GM20000 (cell line): ENCODE data around the gene ABCD4.

Experiments
- DNase-seq: peaks from one replicate; pipeline ENCODE4 v3.0.0; 2012; ENCODE audit warnings: low spot score
- TF ChIP-seq, protein P1 (sequence below): IDR thresholded peaks from 2 replicates; pipeline ENCODE4 v1.5.1; 2012; ENCODE audit warnings: mild to moderate bottlenecking, control low read depth; ENCODE audit errors: extremely low read depth, missing control alignments

The ABCD4 gene

DNA sequence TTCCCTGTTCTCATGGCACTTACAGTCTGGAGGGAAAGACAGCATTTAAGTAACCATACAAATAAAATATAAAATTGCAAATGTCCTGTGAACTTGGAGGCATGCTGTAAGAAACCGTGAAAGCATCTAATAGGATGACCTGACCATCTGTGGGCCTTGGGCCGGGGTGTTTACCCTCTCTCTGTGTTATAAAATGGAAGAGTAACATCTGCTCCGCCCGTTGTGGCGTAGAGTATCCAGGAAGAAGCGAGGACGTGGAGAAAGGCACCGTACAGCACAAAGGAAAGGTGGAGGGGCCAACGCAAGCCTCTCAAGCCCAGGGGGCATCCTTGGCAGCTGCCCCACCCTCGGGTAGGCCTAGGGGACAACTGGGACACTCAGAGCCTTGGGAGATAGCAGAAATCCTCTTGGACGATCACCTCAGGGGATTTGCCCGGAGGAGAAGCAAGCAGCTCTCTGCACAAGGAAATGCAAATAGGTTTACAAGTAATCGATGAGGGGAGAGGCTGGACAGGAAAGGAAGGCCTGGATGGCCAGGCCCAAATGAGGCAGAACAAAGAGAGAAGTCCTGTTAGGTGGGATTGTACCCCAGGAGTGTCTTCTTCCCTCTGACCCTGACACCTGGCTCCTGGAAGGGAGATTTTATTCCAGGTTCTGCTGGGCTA is 37.3 kb downstream of the ABCD4 start:
- TF ChIP-seq, protein P1, sequence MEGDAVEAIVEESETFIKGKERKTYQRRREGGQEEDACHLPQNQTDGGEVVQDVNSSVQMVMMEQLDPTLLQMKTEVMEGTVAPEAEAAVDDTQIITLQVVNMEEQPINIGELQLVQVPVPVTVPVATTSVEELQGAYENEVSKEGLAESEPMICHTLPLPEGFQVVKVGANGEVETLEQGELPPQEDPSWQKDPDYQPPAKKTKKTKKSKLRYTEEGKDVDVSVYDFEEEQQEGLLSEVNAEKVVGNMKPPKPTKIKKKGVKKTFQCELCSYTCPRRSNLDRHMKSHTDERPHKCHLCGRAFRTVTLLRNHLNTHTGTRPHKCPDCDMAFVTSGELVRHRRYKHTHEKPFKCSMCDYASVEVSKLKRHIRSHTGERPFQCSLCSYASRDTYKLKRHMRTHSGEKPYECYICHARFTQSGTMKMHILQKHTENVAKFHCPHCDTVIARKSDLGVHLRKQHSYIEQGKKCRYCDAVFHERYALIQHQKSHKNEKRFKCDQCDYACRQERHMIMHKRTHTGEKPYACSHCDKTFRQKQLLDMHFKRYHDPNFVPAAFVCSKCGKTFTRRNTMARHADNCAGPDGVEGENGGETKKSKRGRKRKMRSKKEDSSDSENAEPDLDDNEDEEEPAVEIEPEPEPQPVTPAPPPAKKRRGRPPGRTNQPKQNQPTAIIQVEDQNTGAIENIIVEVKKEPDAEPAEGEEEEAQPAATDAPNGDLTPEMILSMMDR = no peak
- DNase-seq = no peak

DNA sequence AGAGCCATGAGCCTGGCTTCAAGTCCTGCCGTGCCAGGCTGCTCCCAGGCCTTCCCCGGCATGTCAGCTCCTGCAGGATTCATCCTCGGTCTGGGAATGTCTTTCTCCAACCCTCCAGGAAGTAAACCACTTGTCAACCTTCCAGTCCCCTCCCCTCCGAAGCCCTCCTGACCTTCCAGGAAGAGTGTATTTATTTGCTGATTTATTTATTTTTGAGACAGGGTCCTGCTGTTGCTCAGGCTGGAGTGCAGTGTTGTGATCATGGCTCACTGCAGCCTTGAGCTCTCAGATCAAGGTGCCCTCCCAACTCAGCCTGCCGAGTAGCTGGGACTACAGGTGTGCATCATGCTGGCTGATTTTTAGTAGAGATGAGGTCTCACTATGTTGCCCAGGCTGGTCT is 38.8 kb downstream of the ABCD4 start:
- TF ChIP-seq, protein P1 = no peak
- DNase-seq = no peak

DNA sequence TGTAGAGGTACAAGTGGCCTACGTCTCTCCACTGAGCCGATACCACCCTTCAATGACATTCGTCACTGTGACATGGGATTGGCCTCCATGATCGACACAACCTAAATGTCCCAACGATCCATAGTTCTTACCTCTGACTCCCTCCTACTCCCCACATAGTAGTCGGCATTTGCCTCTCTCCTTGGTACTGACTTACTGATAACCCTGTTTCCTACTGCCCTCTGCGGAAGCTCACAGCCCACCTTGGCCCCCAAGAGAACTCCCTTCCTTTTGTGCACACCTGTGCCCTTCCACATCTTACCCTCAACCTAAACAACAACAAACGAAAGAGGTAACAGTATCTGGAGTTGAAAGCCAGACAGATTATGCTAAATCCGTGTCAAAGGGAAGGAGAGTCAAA is 39.6 kb downstream of the ABCD4 start:
- TF ChIP-seq, protein P1 = no peak
- DNase-seq = no peak

DNA sequence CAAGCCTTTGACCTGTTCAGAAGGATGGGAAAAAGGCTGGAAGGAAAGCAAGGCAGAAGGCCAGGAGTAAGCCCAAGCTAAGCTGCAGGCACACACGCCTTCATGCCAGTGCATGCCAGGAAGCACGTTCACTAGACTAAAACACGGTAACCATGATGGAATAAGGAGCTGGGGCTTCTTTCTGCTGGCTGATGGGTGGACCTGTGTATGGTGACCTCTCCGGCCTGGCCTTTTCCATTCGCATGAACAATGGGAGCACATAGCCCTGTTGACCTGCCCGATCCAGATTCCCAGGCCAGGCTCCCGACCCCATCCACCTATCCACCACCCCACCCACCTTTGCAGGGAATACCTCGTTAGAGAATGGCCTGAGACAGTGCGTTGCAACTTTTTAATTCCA is 40.7 kb downstream of the ABCD4 start:
- DNase-seq = no peak

DNA sequence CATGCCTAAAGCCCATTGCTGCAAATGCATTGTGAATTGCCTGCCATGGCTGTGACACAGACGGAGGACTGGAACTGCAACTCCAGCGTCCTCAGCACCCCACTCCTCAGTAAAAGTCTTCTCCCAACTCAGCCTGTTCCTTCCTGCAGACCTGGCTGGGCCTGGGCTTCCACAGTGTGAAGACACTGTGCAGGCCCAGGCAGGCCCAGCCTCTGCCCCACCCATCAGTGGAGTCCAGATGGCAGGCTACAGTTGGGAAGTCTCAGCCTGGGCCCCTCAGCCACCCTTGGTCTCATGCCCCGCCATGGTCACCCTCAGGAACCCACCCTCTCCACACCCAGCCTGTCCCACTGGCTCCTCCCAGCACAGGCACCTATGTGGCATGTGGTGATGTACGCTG is 41.4 kb downstream of the ABCD4 start:
- TF ChIP-seq, protein P1 = no peak
- no peak for DNase-seq

More for the DNA sequence above, 40.7 kb downstream of the ABCD4 start:
- TF ChIP-seq, protein P1 = no peak

DNA sequence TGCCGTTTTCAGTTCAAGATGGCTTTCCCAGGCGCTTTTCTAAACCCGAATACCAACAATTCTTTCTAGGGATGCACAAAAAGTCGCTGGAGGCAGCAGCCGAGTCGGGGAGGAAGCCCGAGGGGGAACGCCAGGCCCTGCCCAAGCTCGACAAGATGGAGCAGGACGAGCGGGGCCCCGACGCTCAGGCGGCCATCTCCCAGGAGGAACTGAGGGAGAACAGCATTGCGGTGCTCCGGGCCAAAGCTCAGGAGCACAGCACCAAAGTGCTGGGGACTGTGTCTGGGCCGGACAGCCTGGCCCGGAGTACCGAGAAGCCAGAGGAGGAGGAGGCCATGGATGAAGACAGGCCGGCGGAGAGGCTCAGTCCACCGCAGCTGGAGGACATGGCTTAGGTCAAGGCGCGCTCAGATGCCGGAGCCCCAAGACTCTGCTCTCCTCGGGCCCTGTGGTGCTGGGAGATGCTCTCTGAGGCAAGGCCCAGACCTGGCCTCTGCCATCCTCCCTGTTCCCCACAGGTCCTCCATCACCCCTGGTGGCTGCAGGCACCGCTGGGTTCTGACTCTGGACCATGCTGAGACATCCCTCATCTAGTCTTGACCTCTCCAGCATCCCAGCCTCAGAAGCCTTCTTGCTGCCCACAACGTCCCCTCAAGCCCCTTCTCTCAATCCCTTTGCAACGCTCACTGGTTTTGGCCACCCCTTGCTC is 42.1 kb downstream of the ABCD4 start:
- TF ChIP-seq, protein P1 = no peak
- no peak for DNase-seq

DNA sequence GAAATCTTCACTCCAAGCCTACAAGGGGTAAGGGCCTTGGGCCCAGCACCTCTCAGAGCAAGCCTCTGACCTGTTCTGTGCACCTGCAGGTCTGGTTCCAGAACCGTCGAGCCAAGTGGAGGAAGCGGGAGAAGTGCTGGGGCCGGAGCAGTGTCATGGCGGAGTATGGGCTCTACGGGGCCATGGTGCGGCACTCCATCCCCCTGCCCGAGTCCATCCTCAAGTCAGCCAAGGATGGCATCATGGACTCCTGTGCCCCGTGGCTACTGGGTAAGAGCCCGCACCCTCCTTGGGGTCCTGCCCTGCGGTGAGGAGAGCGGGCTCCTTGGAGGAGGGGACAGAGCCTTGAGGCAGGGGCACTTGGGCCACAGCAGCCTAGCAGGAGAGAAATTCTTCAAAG is 43.2 kb downstream of the ABCD4 start:
- TF ChIP-seq, protein P1 = no peak
- DNase-seq = no peak
